ENCODE measurements around the gene LKAAEAR1. TPM values are rescaled to one million over a fixed set of nuclear protein-coding genes. Genes with fewer than 3 reads are reported as not detected.

Gene LKAAEAR1
- total RNA-seq, 1 experiment from 2014 or later = 1.7 TPM

GRCh38 chr20:64092258-64093012 is 8.2 kb upstream of the LKAAEAR1 start (continued):
- TF ChIP-seq, protein P1, sequence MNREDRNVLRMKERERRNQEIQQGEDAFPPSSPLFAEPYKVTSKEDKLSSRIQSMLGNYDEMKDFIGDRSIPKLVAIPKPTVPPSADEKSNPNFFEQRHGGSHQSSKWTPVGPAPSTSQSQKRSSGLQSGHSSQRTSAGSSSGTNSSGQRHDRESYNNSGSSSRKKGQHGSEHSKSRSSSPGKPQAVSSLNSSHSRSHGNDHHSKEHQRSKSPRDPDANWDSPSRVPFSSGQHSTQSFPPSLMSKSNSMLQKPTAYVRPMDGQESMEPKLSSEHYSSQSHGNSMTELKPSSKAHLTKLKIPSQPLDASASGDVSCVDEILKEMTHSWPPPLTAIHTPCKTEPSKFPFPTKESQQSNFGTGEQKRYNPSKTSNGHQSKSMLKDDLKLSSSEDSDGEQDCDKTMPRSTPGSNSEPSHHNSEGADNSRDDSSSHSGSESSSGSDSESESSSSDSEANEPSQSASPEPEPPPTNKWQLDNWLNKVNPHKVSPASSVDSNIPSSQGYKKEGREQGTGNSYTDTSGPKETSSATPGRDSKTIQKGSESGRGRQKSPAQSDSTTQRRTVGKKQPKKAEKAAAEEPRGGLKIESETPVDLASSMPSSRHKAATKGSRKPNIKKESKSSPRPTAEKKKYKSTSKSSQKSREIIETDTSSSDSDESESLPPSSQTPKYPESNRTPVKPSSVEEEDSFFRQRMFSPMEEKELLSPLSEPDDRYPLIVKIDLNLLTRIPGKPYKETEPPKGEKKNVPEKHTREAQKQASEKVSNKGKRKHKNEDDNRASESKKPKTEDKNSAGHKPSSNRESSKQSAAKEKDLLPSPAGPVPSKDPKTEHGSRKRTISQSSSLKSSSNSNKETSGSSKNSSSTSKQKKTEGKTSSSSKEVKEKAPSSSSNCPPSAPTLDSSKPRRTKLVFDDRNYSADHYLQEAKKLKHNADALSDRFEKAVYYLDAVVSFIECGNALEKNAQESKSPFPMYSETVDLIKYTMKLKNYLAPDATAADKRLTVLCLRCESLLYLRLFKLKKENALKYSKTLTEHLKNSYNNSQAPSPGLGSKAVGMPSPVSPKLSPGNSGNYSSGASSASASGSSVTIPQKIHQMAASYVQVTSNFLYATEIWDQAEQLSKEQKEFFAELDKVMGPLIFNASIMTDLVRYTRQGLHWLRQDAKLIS (CRISPR knock-in tag; IDR thresholded peaks at IDR 0.05; ENCODE audit: borderline replicate concordance) = no peak
- TF ChIP-seq ZNF281 (CRISPR knock-in tag; IDR thresholded peaks at IDR 0.05) = no peak
- TF ChIP-seq, protein P2, sequence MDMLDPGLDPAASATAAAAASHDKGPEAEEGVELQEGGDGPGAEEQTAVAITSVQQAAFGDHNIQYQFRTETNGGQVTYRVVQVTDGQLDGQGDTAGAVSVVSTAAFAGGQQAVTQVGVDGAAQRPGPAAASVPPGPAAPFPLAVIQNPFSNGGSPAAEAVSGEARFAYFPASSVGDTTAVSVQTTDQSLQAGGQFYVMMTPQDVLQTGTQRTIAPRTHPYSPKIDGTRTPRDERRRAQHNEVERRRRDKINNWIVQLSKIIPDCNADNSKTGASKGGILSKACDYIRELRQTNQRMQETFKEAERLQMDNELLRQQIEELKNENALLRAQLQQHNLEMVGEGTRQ (CRISPR knock-in tag; IDR thresholded peaks at IDR 0.05) = no peak
- TF ChIP-seq, protein P3, sequence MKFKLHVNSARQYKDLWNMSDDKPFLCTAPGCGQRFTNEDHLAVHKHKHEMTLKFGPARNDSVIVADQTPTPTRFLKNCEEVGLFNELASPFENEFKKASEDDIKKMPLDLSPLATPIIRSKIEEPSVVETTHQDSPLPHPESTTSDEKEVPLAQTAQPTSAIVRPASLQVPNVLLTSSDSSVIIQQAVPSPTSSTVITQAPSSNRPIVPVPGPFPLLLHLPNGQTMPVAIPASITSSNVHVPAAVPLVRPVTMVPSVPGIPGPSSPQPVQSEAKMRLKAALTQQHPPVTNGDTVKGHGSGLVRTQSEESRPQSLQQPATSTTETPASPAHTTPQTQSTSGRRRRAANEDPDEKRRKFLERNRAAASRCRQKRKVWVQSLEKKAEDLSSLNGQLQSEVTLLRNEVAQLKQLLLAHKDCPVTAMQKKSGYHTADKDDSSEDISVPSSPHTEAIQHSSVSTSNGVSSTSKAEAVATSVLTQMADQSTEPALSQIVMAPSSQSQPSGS (CRISPR knock-in tag; IDR thresholded peaks at IDR 0.05; ENCODE audit: borderline replicate concordance, low read depth) = no peak
- no peak for TF ChIP-seq ETV6 (CRISPR knock-in tag; IDR thresholded peaks at IDR 0.05)
- TF ChIP-seq CREM (CRISPR knock-in tag; IDR thresholded peaks at IDR 0.05) = no peak
- TF ChIP-seq, protein P4, sequence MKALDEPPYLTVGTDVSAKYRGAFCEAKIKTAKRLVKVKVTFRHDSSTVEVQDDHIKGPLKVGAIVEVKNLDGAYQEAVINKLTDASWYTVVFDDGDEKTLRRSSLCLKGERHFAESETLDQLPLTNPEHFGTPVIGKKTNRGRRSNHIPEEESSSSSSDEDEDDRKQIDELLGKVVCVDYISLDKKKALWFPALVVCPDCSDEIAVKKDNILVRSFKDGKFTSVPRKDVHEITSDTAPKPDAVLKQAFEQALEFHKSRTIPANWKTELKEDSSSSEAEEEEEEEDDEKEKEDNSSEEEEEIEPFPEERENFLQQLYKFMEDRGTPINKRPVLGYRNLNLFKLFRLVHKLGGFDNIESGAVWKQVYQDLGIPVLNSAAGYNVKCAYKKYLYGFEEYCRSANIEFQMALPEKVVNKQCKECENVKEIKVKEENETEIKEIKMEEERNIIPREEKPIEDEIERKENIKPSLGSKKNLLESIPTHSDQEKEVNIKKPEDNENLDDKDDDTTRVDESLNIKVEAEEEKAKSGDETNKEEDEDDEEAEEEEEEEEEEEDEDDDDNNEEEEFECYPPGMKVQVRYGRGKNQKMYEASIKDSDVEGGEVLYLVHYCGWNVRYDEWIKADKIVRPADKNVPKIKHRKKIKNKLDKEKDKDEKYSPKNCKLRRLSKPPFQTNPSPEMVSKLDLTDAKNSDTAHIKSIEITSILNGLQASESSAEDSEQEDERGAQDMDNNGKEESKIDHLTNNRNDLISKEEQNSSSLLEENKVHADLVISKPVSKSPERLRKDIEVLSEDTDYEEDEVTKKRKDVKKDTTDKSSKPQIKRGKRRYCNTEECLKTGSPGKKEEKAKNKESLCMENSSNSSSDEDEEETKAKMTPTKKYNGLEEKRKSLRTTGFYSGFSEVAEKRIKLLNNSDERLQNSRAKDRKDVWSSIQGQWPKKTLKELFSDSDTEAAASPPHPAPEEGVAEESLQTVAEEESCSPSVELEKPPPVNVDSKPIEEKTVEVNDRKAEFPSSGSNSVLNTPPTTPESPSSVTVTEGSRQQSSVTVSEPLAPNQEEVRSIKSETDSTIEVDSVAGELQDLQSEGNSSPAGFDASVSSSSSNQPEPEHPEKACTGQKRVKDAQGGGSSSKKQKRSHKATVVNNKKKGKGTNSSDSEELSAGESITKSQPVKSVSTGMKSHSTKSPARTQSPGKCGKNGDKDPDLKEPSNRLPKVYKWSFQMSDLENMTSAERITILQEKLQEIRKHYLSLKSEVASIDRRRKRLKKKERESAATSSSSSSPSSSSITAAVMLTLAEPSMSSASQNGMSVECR (CRISPR knock-in tag; IDR thresholded peaks at IDR 0.05; ENCODE audit: borderline replicate concordance) = no peak
- TF ChIP-seq, protein P5, sequence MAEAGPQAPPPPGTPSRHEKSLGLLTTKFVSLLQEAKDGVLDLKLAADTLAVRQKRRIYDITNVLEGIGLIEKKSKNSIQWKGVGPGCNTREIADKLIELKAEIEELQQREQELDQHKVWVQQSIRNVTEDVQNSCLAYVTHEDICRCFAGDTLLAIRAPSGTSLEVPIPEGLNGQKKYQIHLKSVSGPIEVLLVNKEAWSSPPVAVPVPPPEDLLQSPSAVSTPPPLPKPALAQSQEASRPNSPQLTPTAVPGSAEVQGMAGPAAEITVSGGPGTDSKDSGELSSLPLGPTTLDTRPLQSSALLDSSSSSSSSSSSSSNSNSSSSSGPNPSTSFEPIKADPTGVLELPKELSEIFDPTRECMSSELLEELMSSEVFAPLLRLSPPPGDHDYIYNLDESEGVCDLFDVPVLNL (CRISPR knock-in tag; IDR thresholded peaks at IDR 0.05; ENCODE audit: borderline replicate concordance, low read depth) = no peak

- DNase-seq (ENCODE audit: low spot score) = no peak
- TF ChIP-seq ZNF671 (CRISPR knock-in tag; IDR thresholded peaks at IDR 0.05) (no peak), SP1 (CRISPR knock-in tag; conservative IDR thresholded peaks at IDR 0.05) (no peak), ETV6 (CRISPR knock-in tag; IDR thresholded peaks at IDR 0.05) (no peak)
- TF ChIP-seq, protein P6, sequence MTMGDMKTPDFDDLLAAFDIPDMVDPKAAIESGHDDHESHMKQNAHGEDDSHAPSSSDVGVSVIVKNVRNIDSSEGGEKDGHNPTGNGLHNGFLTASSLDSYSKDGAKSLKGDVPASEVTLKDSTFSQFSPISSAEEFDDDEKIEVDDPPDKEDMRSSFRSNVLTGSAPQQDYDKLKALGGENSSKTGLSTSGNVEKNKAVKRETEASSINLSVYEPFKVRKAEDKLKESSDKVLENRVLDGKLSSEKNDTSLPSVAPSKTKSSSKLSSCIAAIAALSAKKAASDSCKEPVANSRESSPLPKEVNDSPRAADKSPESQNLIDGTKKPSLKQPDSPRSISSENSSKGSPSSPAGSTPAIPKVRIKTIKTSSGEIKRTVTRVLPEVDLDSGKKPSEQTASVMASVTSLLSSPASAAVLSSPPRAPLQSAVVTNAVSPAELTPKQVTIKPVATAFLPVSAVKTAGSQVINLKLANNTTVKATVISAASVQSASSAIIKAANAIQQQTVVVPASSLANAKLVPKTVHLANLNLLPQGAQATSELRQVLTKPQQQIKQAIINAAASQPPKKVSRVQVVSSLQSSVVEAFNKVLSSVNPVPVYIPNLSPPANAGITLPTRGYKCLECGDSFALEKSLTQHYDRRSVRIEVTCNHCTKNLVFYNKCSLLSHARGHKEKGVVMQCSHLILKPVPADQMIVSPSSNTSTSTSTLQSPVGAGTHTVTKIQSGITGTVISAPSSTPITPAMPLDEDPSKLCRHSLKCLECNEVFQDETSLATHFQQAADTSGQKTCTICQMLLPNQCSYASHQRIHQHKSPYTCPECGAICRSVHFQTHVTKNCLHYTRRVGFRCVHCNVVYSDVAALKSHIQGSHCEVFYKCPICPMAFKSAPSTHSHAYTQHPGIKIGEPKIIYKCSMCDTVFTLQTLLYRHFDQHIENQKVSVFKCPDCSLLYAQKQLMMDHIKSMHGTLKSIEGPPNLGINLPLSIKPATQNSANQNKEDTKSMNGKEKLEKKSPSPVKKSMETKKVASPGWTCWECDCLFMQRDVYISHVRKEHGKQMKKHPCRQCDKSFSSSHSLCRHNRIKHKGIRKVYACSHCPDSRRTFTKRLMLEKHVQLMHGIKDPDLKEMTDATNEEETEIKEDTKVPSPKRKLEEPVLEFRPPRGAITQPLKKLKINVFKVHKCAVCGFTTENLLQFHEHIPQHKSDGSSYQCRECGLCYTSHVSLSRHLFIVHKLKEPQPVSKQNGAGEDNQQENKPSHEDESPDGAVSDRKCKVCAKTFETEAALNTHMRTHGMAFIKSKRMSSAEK (CRISPR knock-in tag; IDR thresholded peaks at IDR 0.05; ENCODE audit: borderline replicate concordance) = no peak
- TF ChIP-seq, protein P7, sequence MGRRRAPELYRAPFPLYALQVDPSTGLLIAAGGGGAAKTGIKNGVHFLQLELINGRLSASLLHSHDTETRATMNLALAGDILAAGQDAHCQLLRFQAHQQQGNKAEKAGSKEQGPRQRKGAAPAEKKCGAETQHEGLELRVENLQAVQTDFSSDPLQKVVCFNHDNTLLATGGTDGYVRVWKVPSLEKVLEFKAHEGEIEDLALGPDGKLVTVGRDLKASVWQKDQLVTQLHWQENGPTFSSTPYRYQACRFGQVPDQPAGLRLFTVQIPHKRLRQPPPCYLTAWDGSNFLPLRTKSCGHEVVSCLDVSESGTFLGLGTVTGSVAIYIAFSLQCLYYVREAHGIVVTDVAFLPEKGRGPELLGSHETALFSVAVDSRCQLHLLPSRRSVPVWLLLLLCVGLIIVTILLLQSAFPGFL (CRISPR knock-in tag; IDR thresholded peaks at IDR 0.05; ENCODE audit: borderline replicate concordance) = no peak
Observed at GRCh38 chr20:64091770-64092169, 7.6 kb upstream of the LKAAEAR1 start.

More at GRCh38 chr20:64091770-64092169, 7.6 kb upstream of the LKAAEAR1 start:
- H3K27ac Mint-ChIP-seq = no peak overlapping the region
- peak; percentile 78 for ATAC-seq
- ChIA-PET POLR2A (interaction anchor here (1.2 kb wide), 1 partner anchor 38 kb away, joined by 3 read pairs; no protein-coding TSS in a partner anchor), CTCF (interaction anchor here (0.6 to 3.4 kb wide), 6 partner anchors 8 to 187 kb away, joined by 3 to 26 read pairs (median 8); partner anchors contain the start of gene LKAAEAR1)
- peaks cover 4% of the 10 kb centered on the region for H3K36me3 Mint-ChIP-seq
- H3K9me3 Mint-ChIP-seq = peaks cover 12% of the 10 kb centered on the region
- peaks cover 11% of the 10 kb centered on the region; the same call in 1 of the 2 replicates for H3K27me3 Mint-ChIP-seq (ENCODE audit: low read depth)
- H3K4me1 Mint-ChIP-seq = peaks cover 7% of the 10 kb centered on the region
- H3K4me3 Mint-ChIP-seq = no peak overlapping the region

Measured in WTC11 (cell line).